H1 (cell line): ENCODE measurements around the gene TSPAN9. TPM values are rescaled to one million over a fixed set of nuclear protein-coding genes. Genes with fewer than 3 reads are reported as not detected.

ENCODE experiments used
- CBX5 ChIP-seq: fragments of 300-800, 300-1000 bp; sonication (generic); IDR thresholded peaks from 2 replicates; pipeline ENCODE4 v1.7.1; 2016; ENCODE audit warnings: antibody characterized with exemption, low read length, low read depth
- CBX8 ChIP-seq: fragments of 300-800, 300-1000 bp; sonication (generic); IDR thresholded peaks from 2 replicates; pipeline ENCODE4 v1.7.1; 2016; ENCODE audit warnings: low read depth, low read length, borderline replicate concordance
- CHD1 ChIP-seq: IDR thresholded peaks from 2 replicates; pipeline ENCODE4 v1.6.1; 2012; ENCODE audit warnings: low read depth, low read length, improper control_type of control experiment
- KDM1A ChIP-seq: fragments of 200-600, 300-600 bp; sonication (generic); IDR thresholded peaks from 2 replicates; pipeline ENCODE4 v1.7.1; 2016; ENCODE audit warnings: mild to moderate bottlenecking, low read length, borderline replicate concordance
- KDM4A ChIP-seq: IDR thresholded peaks from one replicate; pipeline ENCODE4 v1.7.1; 2012; ENCODE audit warnings: low read depth, mild to moderate bottlenecking, moderate library complexity, low read length, inconsistent platforms; ENCODE audit not compliant: severe bottlenecking
- NRF1 ChIP-seq: IDR thresholded peaks from 2 replicates; pipeline ENCODE4 v1.6.1; 2011; ENCODE audit warnings: mild to moderate bottlenecking, low read depth, low read length, improper control_type of control experiment
- PHF8 ChIP-seq: fragments of 200-600 bp; sonication (generic); conservative IDR thresholded peaks from 2 replicates; pipeline ENCODE4 v1.7.1; 2012; ENCODE audit warnings: low read depth, mild to moderate bottlenecking, inconsistent platforms, low read length, moderate library complexity
- SUZ12 ChIP-seq: fragments of 200-600 bp; sonication (generic); IDR thresholded peaks from 2 replicates; pipeline ENCODE4 v1.6.1; 2012; ENCODE audit warnings: mild to moderate bottlenecking, inconsistent platforms, low read length, moderate library complexity, mixed read lengths
- polyA plus RNA-seq, 7 experiments: library from polyadenylated mRNA; depleted of rRNA in 3 of 7; stranded (reverse) in 5 of 7; unstranded in 2 of 7; fragments of >200 nt in 5 of 7; fragments of 200-250 nt in 2 of 7; gene quantifications; 1 replicate in 5 of 7; 2 replicates in 1 of 7; 4 replicates in 1 of 7; pipeline versions ENCODE4 v1.2.1 to v1.2.3, GENCODE V29; 2011 to 2013; ENCODE audit warnings: missing spikeins in 2 of 7, mixed read lengths in 2 of 7
- total RNA-seq: library from RNA; stranded (reverse); fragmentation: NEBNext Ultra II Directional; extraction: Animal tissue kit (Norgen Biotek cat#: 25700); gene quantifications from 2 replicates; pipeline ENCODE4 v1.2.1, GENCODE V29; 2021
- TF ChIP-seq, protein P1 (sequence below): fragments of 300-600 bp; sonication (generic); IDR thresholded peaks from 2 replicates; pipeline ENCODE4 v1.7.1; 2012; ENCODE audit warnings: low read length, moderate library complexity, mild to moderate bottlenecking, inconsistent platforms; ENCODE audit not compliant: insufficient replicate concordance

TSPAN9 gene
- total and polyA plus RNA-seq, 2 of the 8 experiments (the other 6 are each of a cell fraction or from before 2014, with no cell fraction given), result 11.5 to 29.1 TPM

DNA sequence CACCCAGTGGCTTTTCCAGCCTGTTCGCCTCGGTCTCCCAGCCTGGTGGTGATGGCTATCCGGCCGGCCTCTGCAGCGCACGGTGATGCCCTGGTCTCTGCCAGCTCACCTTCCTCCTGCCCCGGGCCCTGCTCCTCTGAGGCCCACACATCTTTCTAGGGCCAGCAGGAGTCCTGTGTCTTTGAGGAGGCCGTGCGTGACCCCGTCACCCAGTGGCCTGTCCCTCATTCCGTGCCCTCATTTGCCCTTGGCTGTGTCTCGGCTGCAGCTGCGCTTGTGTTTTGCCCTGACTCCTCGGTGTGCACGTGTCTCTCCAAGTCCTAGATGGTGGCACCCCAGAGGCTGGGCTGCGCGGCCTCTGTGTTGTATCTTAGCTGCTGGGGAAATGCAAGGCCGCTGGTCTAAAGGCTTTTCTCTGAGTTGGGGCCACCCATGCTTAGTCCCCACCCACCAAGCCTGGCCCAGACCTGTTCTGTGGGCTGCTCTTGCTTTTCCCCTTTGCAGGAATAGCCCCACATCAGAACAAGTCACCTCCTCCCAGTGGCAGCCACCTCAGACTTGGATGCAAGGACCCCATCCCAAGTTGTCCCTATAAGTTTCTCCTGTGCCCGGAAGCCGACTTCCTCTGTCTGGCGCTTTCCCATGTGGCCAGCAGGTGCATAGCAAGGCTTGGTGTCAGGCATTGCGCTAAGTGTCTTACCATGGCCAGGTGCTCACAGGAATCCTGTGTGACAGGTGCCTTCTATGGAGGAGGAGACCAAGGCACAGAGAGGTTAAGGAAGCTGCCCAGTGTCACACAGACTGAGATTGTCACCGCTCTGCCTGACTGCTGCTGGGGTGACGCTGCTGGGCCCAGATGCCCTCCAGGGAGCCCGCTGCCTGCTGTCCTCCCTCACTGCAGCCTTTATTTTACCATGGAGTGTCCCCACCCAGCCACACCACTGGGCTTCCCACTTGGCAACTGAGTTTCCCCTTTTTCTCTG is 64.5 kb downstream of the TSPAN9 start (continued):
- TF ChIP-seq, protein P1, sequence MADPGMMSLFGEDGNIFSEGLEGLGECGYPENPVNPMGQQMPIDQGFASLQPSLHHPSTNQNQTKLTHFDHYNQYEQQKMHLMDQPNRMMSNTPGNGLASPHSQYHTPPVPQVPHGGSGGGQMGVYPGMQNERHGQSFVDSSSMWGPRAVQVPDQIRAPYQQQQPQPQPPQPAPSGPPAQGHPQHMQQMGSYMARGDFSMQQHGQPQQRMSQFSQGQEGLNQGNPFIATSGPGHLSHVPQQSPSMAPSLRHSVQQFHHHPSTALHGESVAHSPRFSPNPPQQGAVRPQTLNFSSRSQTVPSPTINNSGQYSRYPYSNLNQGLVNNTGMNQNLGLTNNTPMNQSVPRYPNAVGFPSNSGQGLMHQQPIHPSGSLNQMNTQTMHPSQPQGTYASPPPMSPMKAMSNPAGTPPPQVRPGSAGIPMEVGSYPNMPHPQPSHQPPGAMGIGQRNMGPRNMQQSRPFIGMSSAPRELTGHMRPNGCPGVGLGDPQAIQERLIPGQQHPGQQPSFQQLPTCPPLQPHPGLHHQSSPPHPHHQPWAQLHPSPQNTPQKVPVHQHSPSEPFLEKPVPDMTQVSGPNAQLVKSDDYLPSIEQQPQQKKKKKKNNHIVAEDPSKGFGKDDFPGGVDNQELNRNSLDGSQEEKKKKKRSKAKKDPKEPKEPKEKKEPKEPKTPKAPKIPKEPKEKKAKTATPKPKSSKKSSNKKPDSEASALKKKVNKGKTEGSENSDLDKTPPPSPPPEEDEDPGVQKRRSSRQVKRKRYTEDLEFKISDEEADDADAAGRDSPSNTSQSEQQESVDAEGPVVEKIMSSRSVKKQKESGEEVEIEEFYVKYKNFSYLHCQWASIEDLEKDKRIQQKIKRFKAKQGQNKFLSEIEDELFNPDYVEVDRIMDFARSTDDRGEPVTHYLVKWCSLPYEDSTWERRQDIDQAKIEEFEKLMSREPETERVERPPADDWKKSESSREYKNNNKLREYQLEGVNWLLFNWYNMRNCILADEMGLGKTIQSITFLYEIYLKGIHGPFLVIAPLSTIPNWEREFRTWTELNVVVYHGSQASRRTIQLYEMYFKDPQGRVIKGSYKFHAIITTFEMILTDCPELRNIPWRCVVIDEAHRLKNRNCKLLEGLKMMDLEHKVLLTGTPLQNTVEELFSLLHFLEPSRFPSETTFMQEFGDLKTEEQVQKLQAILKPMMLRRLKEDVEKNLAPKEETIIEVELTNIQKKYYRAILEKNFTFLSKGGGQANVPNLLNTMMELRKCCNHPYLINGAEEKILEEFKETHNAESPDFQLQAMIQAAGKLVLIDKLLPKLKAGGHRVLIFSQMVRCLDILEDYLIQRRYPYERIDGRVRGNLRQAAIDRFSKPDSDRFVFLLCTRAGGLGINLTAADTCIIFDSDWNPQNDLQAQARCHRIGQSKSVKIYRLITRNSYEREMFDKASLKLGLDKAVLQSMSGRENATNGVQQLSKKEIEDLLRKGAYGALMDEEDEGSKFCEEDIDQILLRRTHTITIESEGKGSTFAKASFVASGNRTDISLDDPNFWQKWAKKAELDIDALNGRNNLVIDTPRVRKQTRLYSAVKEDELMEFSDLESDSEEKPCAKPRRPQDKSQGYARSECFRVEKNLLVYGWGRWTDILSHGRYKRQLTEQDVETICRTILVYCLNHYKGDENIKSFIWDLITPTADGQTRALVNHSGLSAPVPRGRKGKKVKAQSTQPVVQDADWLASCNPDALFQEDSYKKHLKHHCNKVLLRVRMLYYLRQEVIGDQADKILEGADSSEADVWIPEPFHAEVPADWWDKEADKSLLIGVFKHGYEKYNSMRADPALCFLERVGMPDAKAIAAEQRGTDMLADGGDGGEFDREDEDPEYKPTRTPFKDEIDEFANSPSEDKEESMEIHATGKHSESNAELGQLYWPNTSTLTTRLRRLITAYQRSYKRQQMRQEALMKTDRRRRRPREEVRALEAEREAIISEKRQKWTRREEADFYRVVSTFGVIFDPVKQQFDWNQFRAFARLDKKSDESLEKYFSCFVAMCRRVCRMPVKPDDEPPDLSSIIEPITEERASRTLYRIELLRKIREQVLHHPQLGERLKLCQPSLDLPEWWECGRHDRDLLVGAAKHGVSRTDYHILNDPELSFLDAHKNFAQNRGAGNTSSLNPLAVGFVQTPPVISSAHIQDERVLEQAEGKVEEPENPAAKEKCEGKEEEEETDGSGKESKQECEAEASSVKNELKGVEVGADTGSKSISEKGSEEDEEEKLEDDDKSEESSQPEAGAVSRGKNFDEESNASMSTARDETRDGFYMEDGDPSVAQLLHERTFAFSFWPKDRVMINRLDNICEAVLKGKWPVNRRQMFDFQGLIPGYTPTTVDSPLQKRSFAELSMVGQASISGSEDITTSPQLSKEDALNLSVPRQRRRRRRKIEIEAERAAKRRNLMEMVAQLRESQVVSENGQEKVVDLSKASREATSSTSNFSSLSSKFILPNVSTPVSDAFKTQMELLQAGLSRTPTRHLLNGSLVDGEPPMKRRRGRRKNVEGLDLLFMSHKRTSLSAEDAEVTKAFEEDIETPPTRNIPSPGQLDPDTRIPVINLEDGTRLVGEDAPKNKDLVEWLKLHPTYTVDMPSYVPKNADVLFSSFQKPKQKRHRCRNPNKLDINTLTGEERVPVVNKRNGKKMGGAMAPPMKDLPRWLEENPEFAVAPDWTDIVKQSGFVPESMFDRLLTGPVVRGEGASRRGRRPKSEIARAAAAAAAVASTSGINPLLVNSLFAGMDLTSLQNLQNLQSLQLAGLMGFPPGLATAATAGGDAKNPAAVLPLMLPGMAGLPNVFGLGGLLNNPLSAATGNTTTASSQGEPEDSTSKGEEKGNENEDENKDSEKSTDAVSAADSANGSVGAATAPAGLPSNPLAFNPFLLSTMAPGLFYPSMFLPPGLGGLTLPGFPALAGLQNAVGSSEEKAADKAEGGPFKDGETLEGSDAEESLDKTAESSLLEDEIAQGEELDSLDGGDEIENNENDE, result no peak
- TF ChIP-seq CBX5 (no peak), NRF1 (no peak), KDM1A (no peak; the same call in 1 of the 2 replicates), SUZ12 (no peak), KDM4A (no peak), CHD1 (no peak), CBX8 (no peak), PHF8 (no peak)
